ENCODE data around the gene ACTL6B.

DNA sequence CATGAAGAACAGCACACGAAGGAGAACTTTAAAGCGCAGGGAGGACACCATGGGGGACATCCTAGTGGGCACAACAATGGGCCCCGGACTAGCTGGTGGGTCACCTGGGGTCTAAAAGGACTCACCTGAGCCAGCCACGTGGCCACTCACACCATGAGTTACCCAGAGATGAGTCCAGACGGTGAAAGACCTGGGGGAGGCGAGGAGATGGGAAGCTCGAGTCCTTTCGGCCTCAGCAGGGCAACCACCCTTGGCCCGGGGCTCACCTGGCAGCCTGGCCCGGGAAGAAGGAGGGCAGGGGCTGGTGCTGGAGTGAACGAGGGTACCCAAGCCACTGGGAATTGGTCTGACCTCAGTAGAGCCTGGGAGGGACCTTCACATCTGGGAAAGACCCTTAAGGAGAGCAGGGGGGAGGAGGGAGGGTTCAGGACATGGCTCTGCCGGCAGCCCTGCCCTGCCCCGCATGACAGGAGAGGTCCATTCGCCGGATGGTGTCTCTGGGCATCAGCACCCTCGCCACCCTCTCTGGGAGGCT is 32.1 kb upstream of the ACTL6B start:
- TF ChIP-seq, protein P1, sequence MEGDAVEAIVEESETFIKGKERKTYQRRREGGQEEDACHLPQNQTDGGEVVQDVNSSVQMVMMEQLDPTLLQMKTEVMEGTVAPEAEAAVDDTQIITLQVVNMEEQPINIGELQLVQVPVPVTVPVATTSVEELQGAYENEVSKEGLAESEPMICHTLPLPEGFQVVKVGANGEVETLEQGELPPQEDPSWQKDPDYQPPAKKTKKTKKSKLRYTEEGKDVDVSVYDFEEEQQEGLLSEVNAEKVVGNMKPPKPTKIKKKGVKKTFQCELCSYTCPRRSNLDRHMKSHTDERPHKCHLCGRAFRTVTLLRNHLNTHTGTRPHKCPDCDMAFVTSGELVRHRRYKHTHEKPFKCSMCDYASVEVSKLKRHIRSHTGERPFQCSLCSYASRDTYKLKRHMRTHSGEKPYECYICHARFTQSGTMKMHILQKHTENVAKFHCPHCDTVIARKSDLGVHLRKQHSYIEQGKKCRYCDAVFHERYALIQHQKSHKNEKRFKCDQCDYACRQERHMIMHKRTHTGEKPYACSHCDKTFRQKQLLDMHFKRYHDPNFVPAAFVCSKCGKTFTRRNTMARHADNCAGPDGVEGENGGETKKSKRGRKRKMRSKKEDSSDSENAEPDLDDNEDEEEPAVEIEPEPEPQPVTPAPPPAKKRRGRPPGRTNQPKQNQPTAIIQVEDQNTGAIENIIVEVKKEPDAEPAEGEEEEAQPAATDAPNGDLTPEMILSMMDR (conservative IDR thresholded peaks at IDR 0.05), result no peak
- TF ChIP-seq EZH2 (IDR thresholded peaks at IDR 0.05; ENCODE audit: low read depth), result no peak

Measured in PC-9 (cell line).